Activated CD8-positive, alpha-beta T cell treated with anti-CD3 and anti-CD28 coated beads, Interleukin-2, amount 10 ng/mL, durations not matched to agents 7 days and 5 days (primary cell): Measurements from ENCODE around the gene TNK1. TPM values are rescaled to one million over a fixed set of nuclear protein-coding genes. Genes with fewer than 3 reads are reported as not detected.
"Not testable (repeated sequence)": the region's sequence is repeated elsewhere in the genome, so short reads cannot be mapped to it uniquely, and the experiment has no call there.

Experiments used
- ATAC-seq: fragments of 150-1000 bp; cut with Tn5 transposase; one replicate; pipeline ENCODE4 v1.10.0; 2021; ENCODE audit warnings: moderate library complexity
- CTCF ChIA-PET: fragments of 350-600 bp; sonication (Branson Sonifier 250); formaldehyde crosslinking; loops from one replicate; lab custom pipeline; 2021; ENCODE audit warnings: antibody characterized with exemption; lab: Charles Lee
- POLR2A ChIA-PET: fragments of 350-600 bp; sonication (Branson Sonifier 250); formaldehyde crosslinking; loops from one replicate; lab custom pipeline; 2021; ENCODE audit warnings: antibody characterized with exemption; lab: Charles Lee
- DNase-seq: peaks from one replicate; pipeline ENCODE4 v3.0.0-alpha.2; 2020
- H3K27ac Mint-ChIP-seq: one replicate; pipeline ENCODE4 v1.8.0; 2021; ENCODE audit warnings: mild to moderate bottlenecking, mixed read lengths
- H3K27me3 Mint-ChIP-seq: one replicate; pipeline ENCODE4 v1.8.0; 2021; ENCODE audit warnings: low read depth, mixed read lengths
- H3K36me3 Mint-ChIP-seq: one replicate; pipeline ENCODE4 v1.8.0; 2021; ENCODE audit warnings: low read depth, mixed read lengths
- H3K4me1 Mint-ChIP-seq: one replicate; pipeline ENCODE4 v1.8.0; 2021; ENCODE audit warnings: low read depth, mixed read lengths
- H3K4me3 Mint-ChIP-seq: one replicate; pipeline ENCODE4 v1.8.0; 2021; ENCODE audit warnings: mild to moderate bottlenecking, mixed read lengths
- H3K9me3 Mint-ChIP-seq: one replicate; pipeline ENCODE4 v1.8.0; 2022; ENCODE audit warnings: mixed read lengths; ENCODE audit not compliant: insufficient read depth
- total RNA-seq, 2 experiments: library from RNA; stranded (reverse); gene quantifications; one replicate each; pipeline ENCODE4 v1.2.3, GENCODE V29; 2021

TNK1 gene
- 1 to 10 TPM; 2.1 to 2.6 TPM for total RNA-seq

DNA sequence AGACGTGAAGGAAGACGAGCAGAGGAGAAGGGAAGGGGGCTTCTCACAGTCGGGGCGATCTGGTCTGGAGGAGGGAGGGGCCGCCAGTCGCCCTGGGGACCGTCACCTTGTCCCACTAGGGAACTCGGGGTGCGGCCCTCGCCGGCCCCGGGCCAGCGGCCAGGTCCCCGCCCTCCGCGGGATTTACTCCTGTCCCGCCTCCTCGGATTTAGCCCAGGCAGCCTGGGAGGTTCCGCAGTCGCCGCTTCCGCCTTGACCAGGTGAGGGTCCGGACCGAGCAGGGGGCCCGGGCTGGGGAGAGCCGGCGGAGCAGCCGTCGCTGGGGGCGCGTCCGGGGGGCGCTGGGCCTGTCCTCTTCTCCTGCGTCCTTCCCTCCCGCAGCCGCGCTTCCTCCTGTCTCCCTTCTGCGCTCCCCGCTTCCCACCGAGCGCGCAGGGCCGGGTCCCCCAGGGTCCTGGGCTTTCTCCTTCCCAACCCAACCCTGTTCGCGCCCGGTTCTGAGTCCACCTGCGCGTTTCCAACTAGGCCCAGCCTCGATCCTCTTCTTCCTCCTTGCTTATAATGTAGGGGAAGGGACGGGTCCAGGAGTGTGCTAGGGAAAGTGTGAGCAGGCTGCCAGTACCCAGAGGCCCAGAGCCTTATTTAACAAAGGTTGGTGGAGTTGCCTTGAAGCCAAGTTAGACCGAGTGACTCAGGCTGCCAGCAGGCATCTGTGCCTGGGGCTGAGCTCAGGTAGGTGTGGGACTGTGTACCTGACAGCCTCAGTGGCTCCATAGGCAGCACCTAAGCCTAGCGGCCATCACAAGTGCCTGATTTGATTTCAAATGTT lies at the start of gene TNK1:
TSS of gene TNK1 (plus strand) at position 235 of the 829 bp plus-strand sequence. CDS start 1,838 bp downstream, outside the sequence.
- H3K9me3 Mint-ChIP-seq, result no peaks in the 10 kb centered on the region
- H3K27ac Mint-ChIP-seq, result no peak within 1 kb of the TSS
- ChIA-PET CTCF (interaction anchor here (1.8 kb wide), 1 partner anchor 179 kb away, joined by 6 read pairs; no protein-coding TSS in a partner anchor), POLR2A (no interaction called here)
- ATAC-seq (no peak), DNase-seq (no peak)
- peaks cover 8% of the 10 kb centered on the region for H3K4me1 Mint-ChIP-seq
- H3K4me3 Mint-ChIP-seq, result no peak within 1 kb of the TSS
- peaks cover 39% of the 10 kb centered on the region for H3K27me3 Mint-ChIP-seq
- no peaks in the 10 kb centered on the region for H3K36me3 Mint-ChIP-seq

DNA sequence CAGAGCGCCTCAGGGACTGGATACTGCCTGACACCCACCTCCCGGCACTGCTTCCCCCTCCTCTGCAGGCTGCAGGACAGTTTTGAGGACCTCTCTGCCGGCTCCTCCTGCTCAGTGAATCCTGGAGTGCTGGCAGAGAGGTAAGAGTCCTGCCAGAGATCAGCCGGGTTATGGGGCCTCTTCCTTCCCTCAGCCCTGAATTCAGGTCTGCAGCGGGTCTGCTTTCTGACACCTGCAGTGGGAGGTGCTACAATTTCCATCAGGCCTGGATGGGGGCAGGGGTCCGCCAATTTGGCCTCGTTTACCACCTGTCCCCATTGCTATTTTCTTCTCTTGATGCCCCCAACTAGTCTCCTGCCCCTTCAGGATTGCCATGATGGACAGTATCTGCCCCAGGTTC lies 48.8 kb upstream of the TNK1 start:
- Mint-ChIP-seq H3K9me3 (no peaks in the 10 kb centered on the region), H3K36me3 (peaks cover 6% of the 10 kb centered on the region), H3K27me3 (no peaks in the 10 kb centered on the region), H3K4me3 (peak overlapping the region; percentile 38), H3K4me1 (peaks cover 67% of the 10 kb centered on the region), H3K27ac (peak overlapping the region; percentile 83)
- ChIA-PET POLR2A (no interaction called here), CTCF (no interaction called here)
- DNase-seq, result no peak
- ATAC-seq, result no peak

DNA sequence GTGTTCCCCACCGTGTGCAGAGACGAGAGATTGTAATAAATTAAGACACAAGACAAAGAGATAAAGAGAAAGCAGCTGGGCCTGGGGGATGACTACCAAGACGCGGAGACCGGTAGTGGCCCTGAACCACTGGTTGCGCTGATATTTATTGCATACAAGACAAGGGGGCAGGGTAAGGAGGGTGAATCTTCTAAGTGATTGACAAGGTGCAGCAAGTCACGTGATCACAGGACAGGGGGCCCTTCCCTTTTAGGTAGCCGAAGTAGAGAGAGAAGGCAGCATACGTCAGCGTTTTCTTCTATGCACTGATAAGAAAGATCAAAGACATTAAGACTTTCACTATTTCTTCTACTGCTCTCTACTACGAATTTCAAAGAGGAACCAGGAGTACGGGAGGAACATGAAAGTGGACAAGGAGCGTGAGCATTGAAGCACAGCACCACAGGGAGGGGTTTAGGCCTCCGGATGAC lies 48.3 kb upstream of the TNK1 start:
- H3K27me3 Mint-ChIP-seq, H3K9me3 Mint-ChIP-seq, POLR2A ChIA-PET, ATAC-seq, CTCF ChIA-PET: not testable (repeated sequence)
- Mint-ChIP-seq H3K4me1 (peaks cover 64% of the 10 kb centered on the region), H3K36me3 (peaks cover 11% of the 10 kb centered on the region), H3K27ac (peak overlapping the region; percentile 83), H3K4me3 (peak overlapping the region; percentile 38)
- DNase-seq, result peak; percentile 69

DNA sequence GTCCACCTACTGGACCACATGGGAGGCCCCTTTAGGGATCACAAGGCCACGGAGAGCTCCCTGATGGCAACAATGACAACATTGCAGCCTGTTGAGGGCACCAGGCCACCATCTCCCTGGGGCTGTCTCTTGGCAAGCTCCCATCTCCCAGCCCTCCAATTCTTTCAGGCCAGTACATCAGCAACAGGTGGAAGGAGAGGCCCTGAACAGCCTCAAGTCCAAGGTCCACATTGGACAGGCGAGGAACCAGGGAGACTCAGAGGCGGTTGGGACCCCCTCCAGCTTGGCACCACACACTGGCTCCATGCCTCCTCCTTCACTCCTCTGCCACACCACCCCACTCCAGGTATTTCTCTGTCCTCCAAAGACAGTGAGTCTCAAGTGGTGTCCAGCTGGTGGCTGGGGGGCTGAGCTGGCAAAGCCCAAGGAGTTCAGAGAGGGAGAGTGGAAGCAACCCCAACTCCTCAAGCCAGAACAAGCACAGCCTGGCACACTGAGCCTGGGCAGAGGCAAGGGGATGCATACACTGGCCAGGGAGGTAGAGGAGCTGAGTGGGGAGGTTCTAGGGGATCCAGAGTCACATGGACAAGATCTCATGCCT lies 45.9 kb upstream of the TNK1 start:
- ChIA-PET POLR2A (interaction anchor here (0.6 to 4.9 kb wide), 6 partner anchors 14 to 693 kb away, joined by 3 to 54 read pairs (median 3); partner anchors contain the start of gene GPS2), CTCF (interaction anchor here (0.7 to 4.0 kb wide), 10 partner anchors 8 to 353 kb away, joined by 3 to 41 read pairs (median 9); partner anchors contain the start of genes KCTD11 and TMEM95)
- H3K27ac Mint-ChIP-seq, result peak overlapping the region; percentile 98
- H3K36me3 Mint-ChIP-seq, result peaks cover 28% of the 10 kb centered on the region
- H3K9me3 Mint-ChIP-seq, result no peaks in the 10 kb centered on the region
- H3K4me3 Mint-ChIP-seq, result peak overlapping the region; percentile 47
- no peak for DNase-seq
- H3K4me1 Mint-ChIP-seq, result peaks cover 62% of the 10 kb centered on the region
- ATAC-seq, result no peak
- H3K27me3 Mint-ChIP-seq, result no peaks in the 10 kb centered on the region

DNA sequence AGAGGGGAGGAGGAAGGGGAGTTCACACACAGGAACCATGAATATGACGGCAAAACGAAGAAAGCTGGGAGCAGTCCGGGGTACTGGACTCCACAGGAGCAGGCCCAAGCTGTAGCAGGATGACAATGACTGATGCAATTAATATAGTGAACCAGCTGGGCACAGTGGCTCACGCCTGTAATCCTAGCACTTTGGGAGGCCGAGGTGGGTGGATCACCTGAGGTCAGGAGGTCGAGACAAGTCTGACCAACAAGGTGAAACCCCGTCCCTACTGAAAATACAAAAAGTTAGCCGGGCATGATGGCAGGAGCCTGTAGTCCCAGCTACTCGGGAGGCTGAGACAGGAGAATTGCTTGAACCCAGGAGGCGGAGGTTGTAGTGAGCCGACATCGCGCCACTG lies 45.1 kb upstream of the TNK1 start:
- Mint-ChIP-seq H3K4me1 (peaks cover 62% of the 10 kb centered on the region), H3K27ac (peak overlapping the region; percentile 98), H3K36me3 (peaks cover 33% of the 10 kb centered on the region), H3K4me3 (peak overlapping the region; percentile 85)
- H3K27me3 Mint-ChIP-seq, H3K9me3 Mint-ChIP-seq, DNase-seq, ATAC-seq: not testable (repeated sequence)
- POLR2A ChIA-PET, result interaction anchor here (0.6 to 4.9 kb wide), 17 partner anchors 9 to 351 kb away, joined by 3 to 54 read pairs (median 7); partner anchors contain the start of genes GPS2, TMEM102, TNFSF12 and TP53
- CTCF ChIA-PET, result interaction anchor here (0.7 to 4.0 kb wide), 14 partner anchors 10 to 352 kb away, joined by 3 to 41 read pairs (median 10); partner anchors contain the start of genes KCTD11, TMEM95 and TP53

DNA sequence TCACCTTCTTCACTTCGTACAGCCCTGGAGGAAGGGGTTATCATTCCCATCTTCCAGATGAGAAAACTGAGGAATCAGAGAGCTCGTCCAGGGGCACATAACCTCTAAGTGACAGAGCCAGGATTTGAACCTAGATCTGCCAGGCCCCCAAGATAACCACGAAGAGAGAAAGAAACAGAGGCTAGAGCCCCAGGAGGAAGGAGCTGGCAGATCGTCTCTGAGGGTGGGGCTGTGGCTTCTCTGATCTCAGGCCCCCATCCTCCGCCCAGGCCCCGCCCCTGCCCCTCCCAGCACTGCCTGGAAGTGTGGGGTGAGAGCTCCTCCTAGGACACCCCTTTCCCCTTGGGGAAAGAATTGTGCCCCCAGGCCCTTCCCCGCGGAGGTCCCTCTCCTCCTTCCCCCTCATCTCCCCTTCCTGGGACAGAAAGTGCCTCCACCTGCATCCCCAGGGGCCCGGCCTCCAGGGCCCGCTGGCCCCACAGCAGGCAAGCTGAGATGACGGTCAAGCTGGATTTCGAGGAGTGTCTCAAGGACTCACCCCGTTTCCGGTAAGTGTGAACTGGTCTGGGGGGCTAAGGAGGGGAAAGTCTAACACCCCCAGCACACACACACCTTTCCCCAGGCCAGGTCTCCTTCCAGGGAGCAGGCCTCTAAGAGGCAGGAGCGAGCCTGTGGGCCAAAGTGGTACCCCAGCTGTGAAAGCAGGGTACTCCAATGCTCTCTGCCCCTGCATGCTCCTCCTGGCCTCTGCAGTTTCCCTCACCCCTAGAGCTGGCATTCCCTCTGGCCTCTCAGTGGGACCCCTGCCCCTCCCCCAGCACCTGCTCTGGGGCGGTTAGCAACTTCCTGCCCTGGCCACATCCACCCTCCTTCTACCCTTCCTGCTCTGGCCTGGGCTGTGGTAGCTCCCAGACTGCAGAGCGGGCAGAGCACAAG lies 44.4 kb upstream of the TNK1 start, which contains the start of gene ACAP1:
TSS of gene ACAP1 (plus strand) at position 290 of the 936 bp plus-strand sequence. CDS start at position 496, 206 bp downstream.
- H3K4me1 Mint-ChIP-seq, result peaks cover 59% of the 10 kb centered on the region
- H3K9me3 Mint-ChIP-seq, result no peaks in the 10 kb centered on the region
- CTCF ChIA-PET, result interaction anchor here (0.6 to 4.0 kb wide), 22 partner anchors 9 to 351 kb away, joined by 3 to 41 read pairs (median 5); partner anchors contain the start of genes CTDNEP1, GPS2, KCTD11 and SLC2A4
- peak within 1 kb of the TSS; percentile 98 for H3K27ac Mint-ChIP-seq
- ATAC-seq (peak; percentile 95), DNase-seq (peak; percentile 95)
- POLR2A ChIA-PET, result interaction anchor here (0.6 to 4.9 kb wide), 23 partner anchors 8 to 350 kb away, joined by 3 to 54 read pairs (median 4); partner anchors contain the start of genes GPS2, POLR2A, TMEM102 and TNFSF12
- H3K36me3 Mint-ChIP-seq, result peaks cover 37% of the 10 kb centered on the region
- peak within 1 kb of the TSS; percentile 85 for H3K4me3 Mint-ChIP-seq
- no peaks in the 10 kb centered on the region for H3K27me3 Mint-ChIP-seq

DNA sequence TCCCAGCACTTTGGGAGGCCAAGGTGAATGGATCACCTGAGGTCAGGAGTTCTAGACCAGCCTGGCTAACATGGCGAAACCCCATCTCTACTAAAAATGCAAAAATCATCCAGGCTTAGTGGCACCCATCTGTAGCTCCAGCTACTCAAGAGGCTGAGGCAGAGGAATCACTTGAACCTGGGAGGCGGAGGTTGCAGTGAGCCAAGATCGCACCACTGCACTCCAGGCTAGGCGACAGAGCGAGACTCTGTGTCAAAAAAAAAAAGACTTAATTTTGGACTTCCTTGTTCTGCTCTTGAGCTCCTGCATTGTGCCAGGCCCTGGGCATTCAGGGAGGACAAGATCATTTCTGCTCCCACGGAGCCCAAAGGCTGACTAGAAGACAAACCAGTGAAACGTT lies 43.3 kb upstream of the TNK1 start:
- DNase-seq, ATAC-seq, H3K9me3 Mint-ChIP-seq, H3K27me3 Mint-ChIP-seq: not testable (repeated sequence)
- ChIA-PET CTCF (interaction anchor here (1.0 to 4.0 kb wide), 12 partner anchors 8 to 220 kb away, joined by 3 to 41 read pairs (median 14); partner anchors contain the start of genes GPS2, KCTD11 and TMEM95), POLR2A (interaction anchor here (0.6 to 4.9 kb wide), 16 partner anchors 8 to 893 kb away, joined by 3 to 54 read pairs (median 7); partner anchors contain the start of genes GPS2, POLR2A, TMEM102 and TP53)
- H3K36me3 Mint-ChIP-seq, result peaks cover 46% of the 10 kb centered on the region
- H3K27ac Mint-ChIP-seq, result peak overlapping the region; percentile 98
- H3K4me3 Mint-ChIP-seq, result peak overlapping the region; percentile 85
- peaks cover 53% of the 10 kb centered on the region for H3K4me1 Mint-ChIP-seq

DNA sequence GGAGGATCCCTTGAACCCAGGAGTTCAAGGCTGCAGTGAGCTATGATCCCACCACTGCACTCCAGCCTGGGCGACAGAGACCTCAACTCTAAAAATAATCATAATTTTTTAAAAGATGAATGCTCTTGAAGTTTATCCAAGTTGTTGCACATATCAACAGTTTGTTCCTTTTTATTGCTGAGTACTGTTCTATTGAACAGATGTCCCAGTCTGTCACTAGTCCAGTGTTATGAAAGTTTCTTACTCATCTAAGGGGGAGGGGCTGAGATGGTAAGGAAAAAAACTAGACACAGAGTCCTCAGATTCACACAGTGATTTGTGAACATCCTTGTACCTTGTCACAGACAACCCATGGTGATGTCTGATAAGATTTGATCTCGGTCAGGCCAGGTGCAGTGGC lies 40.7 kb upstream of the TNK1 start:
- ChIA-PET CTCF (no interaction called here), POLR2A (interaction anchor here (0.9 kb wide), 1 partner anchor 14 kb away, joined by 3 read pairs; no protein-coding TSS in a partner anchor)
- ATAC-seq (no peak), DNase-seq (no peak)
- H3K27me3 Mint-ChIP-seq, result no peaks in the 10 kb centered on the region
- no peaks in the 10 kb centered on the region for H3K9me3 Mint-ChIP-seq
- peak overlapping the region; percentile 2 for H3K27ac Mint-ChIP-seq
- peak overlapping the region; percentile 1 for H3K4me3 Mint-ChIP-seq
- H3K36me3 Mint-ChIP-seq, result peaks cover 67% of the 10 kb centered on the region
- H3K4me1 Mint-ChIP-seq, result peaks cover 50% of the 10 kb centered on the region

DNA sequence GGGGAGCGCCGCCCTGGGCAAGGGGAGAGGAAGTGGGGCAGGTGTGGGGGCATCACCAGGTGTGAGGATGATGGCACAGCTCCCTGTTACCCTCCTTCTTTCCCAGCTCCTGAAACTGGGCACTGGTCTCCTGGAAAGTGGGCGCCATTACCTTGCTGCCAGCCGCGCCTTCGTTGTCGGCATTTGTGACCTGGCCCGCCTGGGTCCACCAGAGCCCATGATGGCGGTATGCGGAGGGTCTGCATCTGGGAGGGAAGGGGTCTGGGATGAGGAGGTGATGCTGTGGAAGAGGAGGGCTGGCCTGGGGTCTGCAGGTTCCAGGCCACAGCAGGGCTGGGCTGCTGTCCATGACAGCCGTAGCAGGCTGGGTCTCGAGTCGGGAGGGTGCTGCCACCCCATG lies 39.0 kb upstream of the TNK1 start:
- DNase-seq (no peak), ATAC-seq (no peak)
- peaks cover 38% of the 10 kb centered on the region for H3K4me1 Mint-ChIP-seq
- ChIA-PET POLR2A (interaction anchor here (0.7 to 2.2 kb wide), 2 partner anchors 12 to 94 kb away, joined by 4 to 12 read pairs; partner anchors contain the start of gene NEURL4), CTCF (interaction anchor here (1.9 kb wide), 1 partner anchor 12 kb away, joined by 6 read pairs; the partner anchor contains the start of gene NEURL4)
- peak overlapping the region; percentile 46 for H3K27ac Mint-ChIP-seq
- H3K27me3 Mint-ChIP-seq, result no peaks in the 10 kb centered on the region
- H3K4me3 Mint-ChIP-seq, result no peak overlapping the region
- H3K36me3 Mint-ChIP-seq, result peaks cover 75% of the 10 kb centered on the region
- H3K9me3 Mint-ChIP-seq, result no peaks in the 10 kb centered on the region

DNA sequence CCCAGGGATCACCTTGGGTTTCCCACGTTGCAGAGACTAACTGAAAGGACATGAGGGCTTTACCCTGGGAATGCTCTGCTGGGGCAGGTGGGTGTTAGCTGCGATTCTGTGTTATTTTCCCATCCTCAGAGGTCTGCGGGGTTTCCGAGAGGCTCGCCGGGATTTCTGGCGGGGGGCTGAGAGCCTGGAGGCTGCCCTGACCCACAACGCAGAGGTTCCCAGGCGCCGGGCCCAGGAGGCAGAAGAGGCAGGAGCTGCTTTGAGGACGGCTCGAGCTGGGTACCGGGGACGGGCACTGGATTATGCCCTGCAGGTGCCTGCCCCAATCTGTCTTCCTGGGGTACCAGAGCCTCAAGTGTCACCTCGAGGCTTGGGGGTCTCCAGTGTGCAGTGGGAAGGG lies 37.6 kb upstream of the TNK1 start:
- CTCF ChIA-PET, result interaction anchor here (1.6 to 2.7 kb wide), 3 partner anchors 8 to 19 kb away, joined by 3 to 15 read pairs (median 13); partner anchors contain the start of gene TMEM95
- H3K9me3 Mint-ChIP-seq, result no peaks in the 10 kb centered on the region
- no peak overlapping the region for H3K4me3 Mint-ChIP-seq
- no peak for ATAC-seq
- DNase-seq, result no peak
- POLR2A ChIA-PET, result interaction anchor here (1.2 to 2.2 kb wide), 3 partner anchors 11 to 30 kb away, joined by 3 to 12 read pairs (median 5); partner anchors contain the start of gene NEURL4
- peaks cover 38% of the 10 kb centered on the region for H3K4me1 Mint-ChIP-seq
- peaks cover 73% of the 10 kb centered on the region for H3K36me3 Mint-ChIP-seq
- no peaks in the 10 kb centered on the region for H3K27me3 Mint-ChIP-seq
- peak overlapping the region; percentile 60 for H3K27ac Mint-ChIP-seq
